ENCODE results near the gene UPP2.

UPP2 gene

GRCh38 chr2:158101384-158101926 lies at the start of gene UPP2:
TSS of gene UPP2 (plus strand) at chr2:158101876. CDS start at chr2:158102064, 188 bp downstream.
- Mint-ChIP-seq H3K4me3 (no peak within 1 kb of the TSS), H3K4me1 (ENCODE audit: low read depth) (no peaks in the 10 kb centered on the region), H3K27ac (no peak within 1 kb of the TSS), H3K36me3 (ENCODE audit: low read depth) (no peaks in the 10 kb centered on the region), H3K9me3 (no peaks in the 10 kb centered on the region), H3K27me3 (no peaks in the 10 kb centered on the region)
- no peak for DNase-seq

- DNase-seq, result no peak
- Mint-ChIP-seq H3K4me1 (ENCODE audit: low read depth) (no peaks in the 10 kb centered on the region), H3K4me3 (no peak overlapping the region), H3K36me3 (ENCODE audit: low read depth) (no peaks in the 10 kb centered on the region), H3K27me3 (peaks cover 2% of the 10 kb centered on the region), H3K27ac (no peak overlapping the region), H3K9me3 (no peaks in the 10 kb centered on the region)
These were observed 48.9 kb upstream of the UPP2 start for GRCh38 chr2:158052761-158053160.

GRCh38 chr2:158056875-158057274 lies 44.8 kb upstream of the UPP2 start:
- Mint-ChIP-seq H3K27ac (no peak overlapping the region), H3K27me3 (peaks cover 2% of the 10 kb centered on the region), H3K4me1 (ENCODE audit: low read depth) (no peaks in the 10 kb centered on the region), H3K4me3 (no peak overlapping the region), H3K9me3 (no peaks in the 10 kb centered on the region), H3K36me3 (ENCODE audit: low read depth) (no peaks in the 10 kb centered on the region)
- DNase-seq, result no peak

GRCh38 chr2:158060160-158060834 lies 41.4 kb upstream of the UPP2 start:
- no peak overlapping the region for H3K4me3 Mint-ChIP-seq
- DNase-seq, result no peak
- no peaks in the 10 kb centered on the region for H3K4me1 Mint-ChIP-seq (ENCODE audit: low read depth)
- H3K36me3 Mint-ChIP-seq (ENCODE audit: low read depth), result no peaks in the 10 kb centered on the region
- H3K27me3 Mint-ChIP-seq, result peaks cover 2% of the 10 kb centered on the region
- no peak overlapping the region for H3K27ac Mint-ChIP-seq
- peaks cover 2% of the 10 kb centered on the region for H3K9me3 Mint-ChIP-seq

GRCh38 chr2:158060835-158061435 lies 40.7 kb upstream of the UPP2 start:
- no peak for DNase-seq
- no peak overlapping the region for H3K27ac Mint-ChIP-seq
- peaks cover 2% of the 10 kb centered on the region for H3K9me3 Mint-ChIP-seq
- no peak overlapping the region for H3K4me3 Mint-ChIP-seq
- H3K27me3 Mint-ChIP-seq, result peaks cover 2% of the 10 kb centered on the region
- H3K36me3 Mint-ChIP-seq (ENCODE audit: low read depth), result no peaks in the 10 kb centered on the region
- no peaks in the 10 kb centered on the region for H3K4me1 Mint-ChIP-seq (ENCODE audit: low read depth)

- Mint-ChIP-seq H3K27me3 (peaks cover 1% of the 10 kb centered on the region), H3K4me1 (ENCODE audit: low read depth) (no peaks in the 10 kb centered on the region), H3K36me3 (ENCODE audit: low read depth) (no peaks in the 10 kb centered on the region), H3K9me3 (peaks cover 2% of the 10 kb centered on the region), H3K4me3 (no peak overlapping the region), H3K27ac (no peak overlapping the region)
- DNase-seq, result no peak
These were observed 39.9 kb upstream of the UPP2 start for GRCh38 chr2:158061763-158062162.

GRCh38 chr2:158066046-158066713 lies 35.5 kb upstream of the UPP2 start:
- H3K36me3 Mint-ChIP-seq (ENCODE audit: low read depth), result no peaks in the 10 kb centered on the region
- DNase-seq, result no peak
- no peak overlapping the region for H3K4me3 Mint-ChIP-seq
- H3K4me1 Mint-ChIP-seq (ENCODE audit: low read depth), result no peaks in the 10 kb centered on the region
- no peak overlapping the region for H3K27ac Mint-ChIP-seq
- peaks cover 2% of the 10 kb centered on the region for H3K9me3 Mint-ChIP-seq
- H3K27me3 Mint-ChIP-seq, result peaks cover 7% of the 10 kb centered on the region

- no peaks in the 10 kb centered on the region for H3K9me3 Mint-ChIP-seq
- peaks cover 22% of the 10 kb centered on the region for H3K27me3 Mint-ChIP-seq
- H3K27ac Mint-ChIP-seq, result no peak overlapping the region
- no peak overlapping the region for H3K4me3 Mint-ChIP-seq
- H3K36me3 Mint-ChIP-seq (ENCODE audit: low read depth), result no peaks in the 10 kb centered on the region
- DNase-seq, result no peak
- H3K4me1 Mint-ChIP-seq (ENCODE audit: low read depth), result no peaks in the 10 kb centered on the region
These were observed 30.7 kb upstream of the UPP2 start for GRCh38 chr2:158071018-158071417.

- no peak for DNase-seq
- Mint-ChIP-seq H3K9me3 (peaks cover 3% of the 10 kb centered on the region), H3K4me1 (ENCODE audit: low read depth) (no peaks in the 10 kb centered on the region), H3K27me3 (peaks cover 25% of the 10 kb centered on the region), H3K27ac (no peak overlapping the region), H3K36me3 (ENCODE audit: low read depth) (no peaks in the 10 kb centered on the region), H3K4me3 (no peak overlapping the region)
These were observed 29.3 kb upstream of the UPP2 start for GRCh38 chr2:158072361-158072760.

GRCh38 chr2:158079672-158080071 lies 22.0 kb upstream of the UPP2 start:
- Mint-ChIP-seq H3K27me3 (peaks cover 6% of the 10 kb centered on the region), H3K4me1 (ENCODE audit: low read depth) (no peaks in the 10 kb centered on the region), H3K27ac (no peak overlapping the region), H3K9me3 (peaks cover 10% of the 10 kb centered on the region), H3K4me3 (no peak overlapping the region), H3K36me3 (ENCODE audit: low read depth) (no peaks in the 10 kb centered on the region)
- DNase-seq, result no peak

- DNase-seq, result no peak
- peaks cover 23% of the 10 kb centered on the region for H3K27me3 Mint-ChIP-seq
- no peak overlapping the region for H3K27ac Mint-ChIP-seq
- no peak overlapping the region for H3K4me3 Mint-ChIP-seq
- H3K9me3 Mint-ChIP-seq, result peaks cover 16% of the 10 kb centered on the region
- no peaks in the 10 kb centered on the region for H3K4me1 Mint-ChIP-seq (ENCODE audit: low read depth)
- H3K36me3 Mint-ChIP-seq (ENCODE audit: low read depth), result no peaks in the 10 kb centered on the region
These were observed 13.6 kb upstream of the UPP2 start for GRCh38 chr2:158088093-158088492.

GRCh38 chr2:158089322-158089721 lies 12.4 kb upstream of the UPP2 start:
- no peak for DNase-seq
- no peak overlapping the region for H3K4me3 Mint-ChIP-seq
- H3K27me3 Mint-ChIP-seq, result peaks cover 23% of the 10 kb centered on the region
- H3K36me3 Mint-ChIP-seq (ENCODE audit: low read depth), result no peaks in the 10 kb centered on the region
- no peak overlapping the region for H3K27ac Mint-ChIP-seq
- H3K9me3 Mint-ChIP-seq, result peaks cover 16% of the 10 kb centered on the region
- no peaks in the 10 kb centered on the region for H3K4me1 Mint-ChIP-seq (ENCODE audit: low read depth)

GRCh38 chr2:158091647-158092046 lies 10.0 kb upstream of the UPP2 start:
- H3K27ac Mint-ChIP-seq, result no peak overlapping the region
- peaks cover 23% of the 10 kb centered on the region for H3K27me3 Mint-ChIP-seq
- peaks cover 14% of the 10 kb centered on the region for H3K9me3 Mint-ChIP-seq
- no peak overlapping the region for H3K4me3 Mint-ChIP-seq
- no peaks in the 10 kb centered on the region for H3K36me3 Mint-ChIP-seq (ENCODE audit: low read depth)
- H3K4me1 Mint-ChIP-seq (ENCODE audit: low read depth), result no peaks in the 10 kb centered on the region
- no peak for DNase-seq

- Mint-ChIP-seq H3K27me3 (peaks cover 6% of the 10 kb centered on the region), H3K27ac (no peak overlapping the region), H3K9me3 (peaks cover 2% of the 10 kb centered on the region), H3K36me3 (ENCODE audit: low read depth) (no peaks in the 10 kb centered on the region), H3K4me3 (no peak overlapping the region), H3K4me1 (ENCODE audit: low read depth) (no peaks in the 10 kb centered on the region)
- no peak for DNase-seq
These were observed 7.1 kb upstream of the UPP2 start for GRCh38 chr2:158094487-158095092.

- Mint-ChIP-seq H3K36me3 (ENCODE audit: low read depth) (no peaks in the 10 kb centered on the region), H3K27me3 (peaks cover 4% of the 10 kb centered on the region), H3K27ac (no peak overlapping the region), H3K9me3 (no peaks in the 10 kb centered on the region), H3K4me1 (ENCODE audit: low read depth) (no peaks in the 10 kb centered on the region), H3K4me3 (no peak overlapping the region)
- no peak for DNase-seq
These were observed 6.4 kb upstream of the UPP2 start for GRCh38 chr2:158095269-158095668.
